Measurements from ENCODE around the gene SDHA.

GRCh38 chr5:201672-202071, 16.4 kb upstream of the SDHA start:
- TF ChIP-seq CTCF (IDR thresholded peaks at IDR 0.05) (no peak), POLR2A (IDR thresholded peaks at IDR 0.05) (no peak)
